DOHH2 (cell line): ENCODE measurements around the gene OR10Z1.
A peak's percentile ranks its signal among the peaks of the same experiment; 100 is the strongest.

Experiments
- H3F3A ChIP-seq: fragments of 200-600 bp; sonication (generic), shearing (Covaris generic); 2 replicates; pipeline ENCODE4 v1.6.0; 2016; ENCODE audit warnings: antibody characterized with exemption, mild to moderate bottlenecking; ENCODE audit not compliant: control insufficient read depth, insufficient read depth
- H3K27ac ChIP-seq: fragments of 200-600 bp; sonication (generic); 2 replicates; pipeline ENCODE4 v1.5.1; 2014; ENCODE audit warnings: low read depth, mild to moderate bottlenecking, low read length, moderate library complexity
- H3K27me3 ChIP-seq: fragments of 200-600 bp; sonication (generic); 2 replicates; pipeline ENCODE4 v1.6.1; 2014; ENCODE audit warnings: mild to moderate bottlenecking, low read length, mixed read lengths; ENCODE audit not compliant: control insufficient read depth
- H3K36me3 ChIP-seq: fragments of 200-600 bp; sonication (generic); 2 replicates; pipeline ENCODE4 v1.6.1; 2014; ENCODE audit warnings: mild to moderate bottlenecking, low read length, moderate library complexity, mixed read lengths; ENCODE audit not compliant: control insufficient read depth
- H3K4me1 ChIP-seq: fragments of 200-600 bp; sonication (generic); 2 replicates; pipeline ENCODE4 v1.6.1; 2014; ENCODE audit warnings: mild to moderate bottlenecking, low read length, mixed read lengths; ENCODE audit not compliant: control insufficient read depth
- H3K4me2 ChIP-seq: fragments of 200-600 bp; sonication (generic); 2 replicates; pipeline ENCODE4 v1.6.0; 2014; ENCODE audit warnings: mild to moderate bottlenecking, low read length, moderate library complexity
- H3K4me3 ChIP-seq: fragments of 200-600 bp; sonication (generic); 2 replicates; pipeline ENCODE4 v1.5.1; 2014; ENCODE audit warnings: mild to moderate bottlenecking, low read length, mixed read lengths
- H3K79me2 ChIP-seq: fragments of 200-600 bp; sonication (generic); 2 replicates; pipeline ENCODE4 v1.6.1; 2014; ENCODE audit warnings: mild to moderate bottlenecking, low read length, mixed read lengths; ENCODE audit not compliant: control insufficient read depth
- H3K9me2 ChIP-seq: fragments of 200-600 bp; sonication (generic); replicated peaks from 2 replicates; pipeline ENCODE4 v1.6.1; 2014; ENCODE audit warnings: mild to moderate bottlenecking, low read length, mixed read lengths; ENCODE audit not compliant: control insufficient read depth
- H3K9me3 ChIP-seq: fragments of 200-600 bp; sonication (generic); 2 replicates; pipeline ENCODE4 v1.6.1; 2014; ENCODE audit warnings: antibody characterized with exemption, low read length, mixed read lengths; ENCODE audit not compliant: control insufficient read depth, insufficient read depth
- H4K20me1 ChIP-seq: fragments of 200-600 bp; sonication (generic); 2 replicates; pipeline ENCODE4 v1.6.0; 2014; ENCODE audit warnings: low read depth, mild to moderate bottlenecking, antibody characterized with exemption, low read length, moderate library complexity; ENCODE audit not compliant: control insufficient read depth, insufficient read depth
- CTCF ChIP-seq: fragments of 200-600 bp; sonication (generic); IDR thresholded peaks from one replicate; pipeline ENCODE4 v1.5.1; 2014; ENCODE audit warnings: antibody characterized with exemption, mild to moderate bottlenecking, low read depth, low read length; ENCODE audit not compliant: poor library complexity, severe bottlenecking
- EZH2phosphoT487 ChIP-seq: fragments of 200-600 bp; sonication (generic); IDR thresholded peaks from 2 replicates; pipeline ENCODE4 v1.6.1; 2017; ENCODE audit warnings: borderline replicate concordance, mild to moderate bottlenecking, antibody characterized with exemption, low read length, moderate library complexity, mixed read lengths

The OR10Z1 gene

GRCh38 chr1:158604968-158605367 is at the start of gene OR10Z1:
OR10Z1 (plus strand) TSS chr1:158605268; CDS start chr1:158606439, 1,171 bp downstream.
- Histone ChIP-seq H3K4me2 (no peak within 1 kb of the TSS), H3K4me1 (no peaks in the 10 kb centered on the region), H3K79me2 (no peaks in the 10 kb centered on the region), H3K36me3 (no peaks in the 10 kb centered on the region), H3K27me3 (no peaks in the 10 kb centered on the region; the same call in 1 of the 2 replicates), H3K9me2 (no peaks in the 10 kb centered on the region), H4K20me1 (no peaks in the 10 kb centered on the region), H3F3A (no peaks in the 10 kb centered on the region), H3K4me3 (no peak within 1 kb of the TSS), H3K27ac (no peak within 1 kb of the TSS), H3K9me3 (no peaks in the 10 kb centered on the region)
- TF ChIP-seq CTCF (no peak), EZH2phosphoT487 (no peak)

- H3K9me3 ChIP-seq, result no peaks in the 10 kb centered on the region
- no peaks in the 10 kb centered on the region for H3K9me2 ChIP-seq
- TF ChIP-seq CTCF (no peak), EZH2phosphoT487 (no peak)
Measured at GRCh38 chr1:158559696-158560095, 45.4 kb upstream of the OR10Z1 start.

GRCh38 chr1:158563853-158564252 is 41.2 kb upstream of the OR10Z1 start:
- H3K4me2 ChIP-seq, result peak overlapping the region; percentile 17

More at GRCh38 chr1:158559696-158560095, 45.4 kb upstream of the OR10Z1 start:
- Histone ChIP-seq H3K27ac (no peak overlapping the region), H3K36me3 (no peaks in the 10 kb centered on the region), H4K20me1 (no peaks in the 10 kb centered on the region), H3K27me3 (no peaks in the 10 kb centered on the region), H3F3A (no peaks in the 10 kb centered on the region), H3K4me1 (peaks cover 11% of the 10 kb centered on the region), H3K4me2 (no peak overlapping the region), H3K4me3 (no peak overlapping the region), H3K79me2 (no peaks in the 10 kb centered on the region)

More at GRCh38 chr1:158563853-158564252, 41.2 kb upstream of the OR10Z1 start:
- no peaks in the 10 kb centered on the region for H3K9me2 ChIP-seq
- no peaks in the 10 kb centered on the region for H3K27me3 ChIP-seq
- no peaks in the 10 kb centered on the region for H3K9me3 ChIP-seq
- H4K20me1 ChIP-seq, result no peaks in the 10 kb centered on the region
- no peaks in the 10 kb centered on the region for H3K36me3 ChIP-seq
- H3K4me3 ChIP-seq, result no peak overlapping the region
- no peaks in the 10 kb centered on the region for H3K79me2 ChIP-seq
- no peaks in the 10 kb centered on the region for H3F3A ChIP-seq
- peaks cover 15% of the 10 kb centered on the region for H3K4me1 ChIP-seq
- no peak for TF ChIP-seq EZH2phosphoT487
- no peak for TF ChIP-seq CTCF
- no peak overlapping the region for H3K27ac ChIP-seq
